ENCODE results near the gene PCDHGA5. TPM values are rescaled to one million over a fixed set of nuclear protein-coding genes. Genes with fewer than 3 reads are reported as not detected.

The PCDHGA5 gene
- total RNA-seq, 1 experiment from 2014 or later = 0.05 TPM

GRCh38 chr5:141366016-141366896 lies 2.3 kb downstream of the PCDHGA5 start:
- TF ChIP-seq MAX (IDR thresholded peaks at IDR 0.05) (no peak), YY1 (IDR thresholded peaks at IDR 0.05; ENCODE audit: extremely low read depth, insufficient replicate concordance, low read depth, low read length) (no peak), JUND (IDR thresholded peaks at IDR 0.05) (no peak), ZFX (IDR thresholded peaks at IDR 0.05) (no peak), TCF7L2 (IDR thresholded peaks at IDR 0.05; ENCODE audit: borderline replicate concordance, extremely low read depth, insufficient read depth, insufficient read length) (no peak), POLR2A (IDR thresholded peaks at IDR 0.05; ENCODE audit: borderline replicate concordance, extremely low read depth, insufficient read depth, insufficient read length) (no peak), SIN3A (IDR thresholded peaks at IDR 0.05; ENCODE audit: low read depth) (no peak), CTCF (IDR thresholded peaks at IDR 0.05 in 2 of 3, conservative IDR thresholded peaks at IDR 0.05 in 1 of 3; ENCODE audit: borderline replicate concordance in 1 of 3, insufficient read depth in 1 of 3, low read depth in 2 of 3, low read length in 2 of 3) (no peak), SRF (IDR thresholded peaks at IDR 0.05; ENCODE audit: low read depth) (no peak), CEBPB (IDR thresholded peaks at IDR 0.05; ENCODE audit: low read depth) (no peak)
- no peak overlapping the region for H2AFZ ChIP-seq (ENCODE audit: low read depth, low read length, poor library complexity, severe bottlenecking)
- H3K9ac ChIP-seq (ENCODE audit: low read length) = no peak overlapping the region
- no peak overlapping the region for H3K27ac ChIP-seq (ENCODE audit: low read depth, low read length)
- no TSS peak for BruUV-seq (replicated peaks)
- H3K4me3 ChIP-seq (replicated peaks in 1 of 2; ENCODE audit: low read depth in 1 of 2, low read length in 2 of 2) = no peak overlapping the region
- ATAC-seq = no peak
- no peaks in the 10 kb centered on the region for H3K79me2 ChIP-seq (ENCODE audit: insufficient read depth, low read length)
- ChIA-PET RAD21 (ENCODE audit: low non-redundant PET in 1 of 2, low total read pairs in 2 of 2, uncharacterized antibody in 2 of 2, unreplicated experiment in 2 of 2) (no interaction called here), POLR2A (no interaction called here), CTCF (no interaction called here)
- H3K9me2 ChIP-seq (ENCODE audit: insufficient read depth) = no peaks in the 10 kb centered on the region
- no peaks in the 10 kb centered on the region for H4K20me1 ChIP-seq (ENCODE audit: insufficient read depth)
- H3K9me3 ChIP-seq (ENCODE audit: control insufficient read depth in 1 of 2, insufficient read depth in 1 of 2, low read depth in 1 of 2, low read length in 2 of 2) = peaks cover 5 to 16% of the 10 kb centered on the region in 2 experiments; a peak in 2 of 4 replicates
- no peak for DNase-seq (ENCODE audit: low read depth, low spot score)
- no peaks in the 10 kb centered on the region for H3K27me3 ChIP-seq (ENCODE audit: insufficient read depth, low read length)
- no peaks in the 10 kb centered on the region for H3K4me1 ChIP-seq (ENCODE audit: control insufficient read depth in 1 of 2, insufficient read depth in 2 of 2, low read length in 2 of 2)
- H3K36me3 ChIP-seq (ENCODE audit: control insufficient read depth in 1 of 2, insufficient read depth in 2 of 2, low read length in 2 of 2) = no peaks in the 10 kb centered on the region
- intact Hi-C loops (cut with micrococcal nuclease) = no loop called here
- no peak overlapping the region for H3K4me2 ChIP-seq (ENCODE audit: low read length)
